ENCODE results near the gene AASDHPPT.
"Not testable (repeated sequence)": the region's sequence is repeated elsewhere in the genome, so short reads cannot be mapped to it uniquely, and the experiment has no call there.

Gene AASDHPPT

GRCh38 chr11:106077609-106078455 is at the start of gene AASDHPPT:
Gene AASDHPPT, plus strand, starts transcription at chr11:106077662. Its CDS starts 49 bp downstream, at chr11:106077711.
- no peak for DNase-seq

- DNase-seq = no peak
Measured at GRCh38 chr11:106030609-106031008, 46.9 kb upstream of the AASDHPPT start.

DNA sequence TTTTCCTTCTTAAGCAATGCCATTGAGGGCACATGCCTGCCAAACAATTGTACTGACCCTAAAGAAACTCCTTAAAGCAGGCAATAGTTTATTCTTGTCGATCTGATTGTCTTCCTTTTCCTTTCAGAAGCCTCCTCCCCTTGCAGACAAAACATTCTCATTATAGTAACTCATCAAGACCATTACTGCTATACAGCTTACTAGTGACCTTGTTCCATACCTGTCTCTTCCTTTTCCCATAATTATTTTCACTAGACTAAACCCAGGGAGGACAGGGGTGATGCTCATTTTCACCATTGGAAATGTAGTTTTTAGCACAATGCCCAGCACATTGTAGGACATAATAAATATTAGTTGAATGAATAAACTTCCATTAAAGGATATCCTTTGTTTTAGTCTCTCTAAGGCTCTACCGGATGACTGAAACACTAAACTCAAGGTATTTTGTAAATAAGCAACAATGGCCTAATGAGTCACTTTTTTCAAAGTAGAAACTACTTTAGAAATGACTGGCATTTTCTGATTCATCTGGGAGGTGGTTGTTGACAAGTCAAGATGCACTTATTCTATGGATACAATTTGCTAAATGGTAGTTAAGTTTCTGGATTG is 46.2 kb upstream of the AASDHPPT start:
- DNase-seq = no peak

DNA sequence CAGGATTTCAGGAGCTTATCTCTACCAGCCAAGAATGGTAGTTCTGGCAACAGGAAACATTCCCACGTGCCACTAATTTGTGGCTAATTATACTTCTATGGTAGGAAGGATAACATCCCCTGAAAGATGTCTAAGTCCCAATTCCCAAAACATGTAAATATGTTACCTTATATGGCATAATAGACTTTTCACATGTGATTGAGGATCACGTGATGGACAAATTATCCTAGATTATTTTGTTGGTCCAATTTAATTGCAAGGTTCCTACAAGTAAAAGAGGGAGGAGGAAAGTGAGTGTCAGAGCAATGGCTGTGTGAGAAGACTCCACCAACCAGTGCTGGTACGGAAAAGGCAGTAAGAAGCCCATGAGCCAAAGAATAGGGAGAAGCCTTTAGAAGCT is 45.5 kb upstream of the AASDHPPT start:
- no peak for DNase-seq

DNA sequence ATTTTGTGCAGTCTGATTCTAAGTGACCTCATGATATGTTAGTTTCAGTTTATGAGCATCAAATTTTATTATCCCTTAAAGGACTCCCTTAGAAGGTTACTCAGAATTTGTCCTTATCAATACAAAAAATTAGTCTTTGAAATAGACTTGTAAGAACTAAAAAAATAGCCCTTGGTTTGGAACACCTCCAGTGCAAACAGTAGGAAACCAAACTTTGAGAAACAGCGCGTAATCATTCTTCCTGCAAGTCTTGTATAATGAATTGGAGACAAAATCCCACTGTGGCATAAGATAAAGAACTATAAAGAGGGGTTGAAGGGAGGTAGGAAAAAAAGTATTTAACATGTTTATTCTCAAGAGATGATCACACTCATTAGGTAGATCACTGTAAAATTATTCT is 44.6 kb upstream of the AASDHPPT start:
- DNase-seq = no peak

DNA sequence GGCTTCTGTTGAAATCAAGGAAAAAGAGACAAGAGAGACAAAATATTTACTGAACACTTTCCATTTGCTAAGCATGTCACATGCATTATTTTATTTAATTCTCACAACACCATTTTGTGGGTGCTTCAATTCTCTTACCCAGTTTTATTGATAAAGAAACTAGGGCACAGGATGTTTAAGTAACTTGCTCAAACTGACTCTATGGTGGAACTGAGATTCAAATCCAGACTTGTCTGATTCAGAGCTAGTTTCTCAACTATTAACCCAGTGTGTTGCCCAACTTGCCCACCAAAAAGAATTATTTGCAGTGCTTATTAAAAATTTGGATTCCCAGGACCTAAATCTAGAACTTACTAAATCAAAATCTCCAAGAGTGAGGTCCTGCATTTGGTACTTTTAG is 33.9 kb upstream of the AASDHPPT start:
- DNase-seq = no peak

DNA sequence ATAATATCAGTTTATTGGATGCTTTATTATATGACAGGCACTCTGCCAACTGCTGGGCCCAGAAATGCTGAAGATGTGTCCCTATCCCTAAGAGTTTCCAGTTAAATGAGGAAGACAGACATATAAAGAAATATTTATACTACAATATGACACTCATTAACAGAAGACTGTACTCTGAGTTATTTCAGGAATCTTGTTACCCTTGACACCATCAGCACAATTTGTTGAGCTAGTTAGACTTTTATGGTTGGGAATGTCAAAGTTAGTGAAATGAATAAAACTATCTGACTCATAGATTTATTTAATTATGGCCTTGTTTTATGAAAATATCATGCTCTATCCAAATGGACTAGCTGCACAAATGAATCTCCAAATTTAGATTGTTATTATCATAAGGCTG is 29.8 kb upstream of the AASDHPPT start:
- DNase-seq = no peak

- no peak for DNase-seq
Measured at GRCh38 chr11:106049727-106050476, 27.6 kb upstream of the AASDHPPT start.

DNA sequence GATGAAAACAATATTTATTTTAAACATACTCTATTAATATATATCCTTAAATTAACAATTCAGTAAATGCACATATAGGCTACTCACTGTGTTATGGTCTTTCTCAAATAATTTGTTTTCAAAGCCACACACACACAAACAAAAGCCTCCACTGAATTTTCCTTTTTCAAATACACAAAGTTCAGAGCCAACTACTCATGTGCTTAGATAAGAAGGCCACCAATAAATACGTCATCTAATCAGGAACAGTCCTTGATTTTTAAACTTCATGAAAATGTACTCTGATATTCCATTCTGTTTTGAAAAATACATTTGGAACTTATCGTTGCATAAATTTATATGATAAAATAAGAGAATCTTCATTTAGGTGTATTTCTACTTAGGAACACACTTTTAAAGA is 26.4 kb upstream of the AASDHPPT start:
- no peak for DNase-seq

- not testable (repeated sequence) for DNase-seq
Measured at GRCh38 chr11:106058377-106058776, 19.1 kb upstream of the AASDHPPT start.

- DNase-seq = no peak
Measured at GRCh38 chr11:106059617-106060016, 17.8 kb upstream of the AASDHPPT start.

DNA sequence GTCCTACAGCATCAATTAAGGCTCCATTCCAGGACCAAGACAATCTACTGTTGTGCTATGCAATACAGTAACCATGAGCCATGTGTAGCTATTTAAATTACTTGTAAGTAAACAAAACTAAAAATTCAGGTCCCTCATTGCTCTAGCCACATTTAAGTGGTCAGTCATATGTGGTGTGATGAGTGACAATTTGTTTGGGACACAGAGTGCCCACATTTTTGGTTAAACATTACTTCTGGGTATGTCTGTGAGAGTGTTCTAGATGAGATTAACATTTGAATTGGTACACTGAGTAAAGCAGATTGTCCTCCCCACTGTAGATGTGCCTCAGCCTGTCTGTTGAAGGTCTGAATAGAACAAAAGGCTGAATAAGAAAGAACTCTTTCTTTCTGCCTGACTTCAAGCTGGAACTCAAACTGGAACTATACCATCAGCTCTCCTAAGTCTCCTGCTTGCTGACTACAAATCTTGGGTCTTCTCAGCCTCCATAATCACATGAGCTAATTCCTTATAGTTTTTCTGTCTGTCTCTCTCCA is 16.1 kb upstream of the AASDHPPT start:
- DNase-seq = no peak

- DNase-seq = no peak
Measured at GRCh38 chr11:106061954-106062949, 15.2 kb upstream of the AASDHPPT start.

DNA sequence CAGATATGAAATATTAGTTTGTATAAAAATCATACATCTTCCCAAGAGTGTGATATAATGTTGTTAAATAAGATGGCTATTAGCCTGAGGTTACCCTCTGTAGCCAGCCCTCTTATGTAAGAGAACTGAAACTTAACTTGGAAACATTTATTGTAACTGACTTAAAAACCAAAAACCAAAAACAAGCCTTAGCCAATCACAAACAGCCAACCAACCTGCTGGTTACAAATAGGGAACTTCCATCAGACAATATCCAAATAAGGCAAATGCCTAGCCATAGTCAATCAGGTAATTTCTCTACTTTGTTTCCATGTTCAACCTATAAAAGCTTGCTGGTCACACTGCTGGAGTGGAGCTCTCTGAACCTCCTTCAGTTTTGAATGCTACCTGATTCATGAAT is 14.5 kb upstream of the AASDHPPT start:
- no peak for DNase-seq

GRCh38 chr11:106070606-106071005 is 6.9 kb upstream of the AASDHPPT start:
- no peak for DNase-seq

GRCh38 chr11:106072804-106073203 is 4.7 kb upstream of the AASDHPPT start:
- DNase-seq = no peak

GRCh38 chr11:106076171-106076918 is 1.1 kb upstream of the AASDHPPT start:
- DNase-seq = no peak

DNA sequence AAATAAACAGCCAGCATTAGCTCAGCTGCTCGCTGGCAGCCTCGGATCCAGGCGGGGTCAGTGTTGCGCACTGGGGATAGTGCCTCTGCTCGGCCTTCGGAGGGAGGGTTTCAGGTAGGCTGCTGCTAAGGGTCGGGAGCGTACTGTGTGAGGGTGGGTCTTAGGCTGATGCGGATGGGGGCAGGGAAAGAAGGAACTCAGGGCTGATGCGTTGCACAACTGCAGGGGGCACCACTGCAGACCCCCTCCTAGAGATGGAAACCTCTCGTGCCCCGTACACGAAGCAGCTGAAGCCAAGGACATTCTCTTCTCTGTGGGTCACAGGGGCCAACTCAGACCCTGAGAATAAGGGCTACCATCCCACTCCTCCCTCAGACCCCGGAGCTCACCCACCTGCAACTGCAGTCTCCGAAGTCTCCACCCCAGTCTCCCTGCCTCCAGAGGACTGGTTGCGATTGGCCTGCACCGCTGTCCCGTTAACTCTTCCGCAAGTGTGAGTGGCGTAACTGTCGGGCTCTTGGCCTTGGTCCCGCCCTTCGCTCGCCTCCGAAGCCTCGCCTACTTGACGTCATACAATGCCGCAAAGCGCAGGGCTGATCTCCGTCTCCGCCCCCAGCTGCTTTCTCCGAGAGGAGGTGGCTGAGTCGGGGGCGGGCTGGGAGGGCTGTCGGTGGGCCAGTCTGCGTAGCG is 398 bp upstream of the AASDHPPT start, which contains the start of gene KBTBD3:
KBTBD3 (minus strand) TSS at position 429 of the 690 bp plus-strand sequence. CDS start 18,250 bp downstream, outside the sequence.
- peak; percentile 98 for DNase-seq

GRCh38 chr11:106082096-106082495 is 4.6 kb downstream of the AASDHPPT start:
- DNase-seq = no peak

DNA sequence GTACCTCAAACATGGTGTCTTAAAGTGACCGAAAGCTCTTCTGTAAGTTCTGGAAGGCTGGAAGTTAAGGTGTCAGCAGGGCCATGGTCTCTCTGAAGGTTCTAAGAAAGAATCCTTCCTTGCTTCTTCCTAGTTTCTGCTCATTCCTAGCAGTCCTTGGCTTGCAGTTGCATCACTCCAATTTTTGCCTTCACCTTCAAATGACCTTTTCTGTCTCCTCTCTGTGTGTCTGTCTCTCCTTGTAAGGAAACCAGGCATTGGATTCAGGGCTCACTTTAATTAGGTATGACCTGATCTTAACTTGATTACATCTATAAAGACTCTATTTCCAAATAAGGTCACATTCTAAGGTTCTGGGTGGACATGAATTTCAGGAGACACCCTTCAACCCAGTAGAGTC is 8.7 kb downstream of the AASDHPPT start:
- no peak for DNase-seq

- no peak for DNase-seq
Measured at GRCh38 chr11:106086850-106087249, 9.4 kb downstream of the AASDHPPT start.

All from activated CD4-positive, alpha-beta T cell treated with anti-CD3 and anti-CD28 coated beads for 4 hours (primary cell).